Dermis blood vessel endothelial cell (primary cell): Measurements from ENCODE around the gene ZNF169. TPM values are rescaled to one million over a fixed set of nuclear protein-coding genes. Genes with fewer than 3 reads are reported as not detected.
"Not testable (repeated sequence)": the region's sequence is repeated elsewhere in the genome, so short reads cannot be mapped to it uniquely, and the experiment has no call there.

Experiments
- DNase-seq: peaks from one replicate; pipeline ENCODE4 v3.0.0; 2010
- total RNA-seq: library from RNA; depleted of rRNA; stranded (reverse); fragments of >200 nt; gene quantifications from 2 replicates; pipeline ENCODE4 v1.2.3, GENCODE V29; 2014

ZNF169 gene
- total RNA-seq, 1 donor from 2014 or later: 6.3 TPM

DNA sequence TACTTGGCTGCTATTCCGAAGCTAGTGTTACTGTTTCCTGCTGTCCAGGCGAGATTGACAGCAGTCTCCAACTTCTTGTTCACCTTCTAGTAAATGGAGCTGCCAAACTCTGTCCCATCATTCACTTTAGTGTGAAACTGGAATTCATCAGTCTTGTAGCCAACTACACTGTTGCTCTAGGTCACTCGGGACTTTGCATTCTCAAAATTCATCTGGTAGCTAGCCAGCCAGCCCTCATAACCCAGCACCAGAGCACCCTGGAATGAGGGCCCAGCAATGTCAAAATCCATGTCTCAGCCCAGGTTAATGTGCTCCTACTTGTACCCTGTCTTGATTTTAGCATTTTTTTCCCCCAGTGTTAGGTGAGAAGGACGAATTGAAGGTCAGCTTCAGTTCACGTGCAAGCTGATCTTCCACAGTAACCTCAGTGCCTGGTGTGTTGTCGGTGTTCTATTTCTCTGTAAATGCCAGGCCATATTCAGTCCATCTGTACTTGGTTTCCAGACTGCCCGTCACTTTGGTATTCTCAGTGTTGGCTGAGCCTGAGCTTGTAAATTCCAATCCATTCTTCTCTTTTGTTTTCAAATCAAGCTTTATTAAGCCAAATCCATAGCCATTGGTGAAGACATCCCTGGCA is 28.9 kb downstream of the ZNF169 start:
- no peak for DNase-seq

DNA sequence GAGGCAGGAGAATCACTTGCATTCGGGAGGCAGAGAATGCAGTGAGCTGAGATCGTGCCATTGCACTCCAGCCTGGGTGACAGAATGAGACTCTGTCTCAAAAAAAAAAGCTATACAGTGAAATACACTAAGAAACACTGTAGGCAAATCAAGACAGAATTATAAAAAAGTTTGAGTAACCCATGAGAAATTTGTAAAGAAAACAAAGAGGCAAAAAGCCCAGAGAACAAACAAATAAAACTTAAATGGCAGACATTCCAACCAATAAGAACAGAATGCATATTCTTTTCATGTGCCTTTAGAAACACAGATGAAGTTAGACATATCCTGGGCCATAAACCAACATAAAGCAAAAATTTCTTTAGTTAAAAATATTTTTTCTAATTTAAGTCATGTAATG is 30.6 kb downstream of the ZNF169 start:
- no peak for DNase-seq

DNA sequence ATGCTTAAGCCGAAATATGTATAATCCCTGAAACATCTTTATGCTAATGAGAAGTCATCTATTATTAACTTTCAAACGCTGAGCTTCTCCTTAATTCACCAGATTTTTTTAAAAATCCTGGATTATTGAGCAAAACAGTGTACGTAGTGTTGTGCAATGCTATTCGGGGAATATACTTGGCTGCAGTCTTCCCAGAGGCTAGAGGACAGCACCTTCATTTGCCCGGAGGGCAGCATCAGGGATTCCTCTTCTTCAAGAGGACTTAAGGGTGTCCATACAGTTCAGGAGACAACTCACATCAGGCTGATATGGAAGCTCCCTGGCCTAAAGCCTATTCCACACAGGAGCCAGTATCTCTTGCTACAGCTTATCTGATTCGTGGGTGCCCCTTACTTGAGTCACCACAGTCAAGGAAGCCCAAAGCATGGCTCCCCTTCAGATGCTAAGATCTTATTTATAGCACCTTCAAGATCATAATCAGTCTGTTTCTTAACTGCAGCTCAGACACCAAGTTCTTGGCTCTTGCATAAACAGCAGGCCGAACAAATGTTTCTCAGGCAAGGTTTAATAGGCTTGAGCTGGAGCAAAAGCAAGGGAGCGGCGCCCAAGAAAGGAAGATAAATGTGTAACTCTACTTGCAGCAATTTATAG is 40.0 kb downstream of the ZNF169 start:
- DNase-seq: no peak

DNA sequence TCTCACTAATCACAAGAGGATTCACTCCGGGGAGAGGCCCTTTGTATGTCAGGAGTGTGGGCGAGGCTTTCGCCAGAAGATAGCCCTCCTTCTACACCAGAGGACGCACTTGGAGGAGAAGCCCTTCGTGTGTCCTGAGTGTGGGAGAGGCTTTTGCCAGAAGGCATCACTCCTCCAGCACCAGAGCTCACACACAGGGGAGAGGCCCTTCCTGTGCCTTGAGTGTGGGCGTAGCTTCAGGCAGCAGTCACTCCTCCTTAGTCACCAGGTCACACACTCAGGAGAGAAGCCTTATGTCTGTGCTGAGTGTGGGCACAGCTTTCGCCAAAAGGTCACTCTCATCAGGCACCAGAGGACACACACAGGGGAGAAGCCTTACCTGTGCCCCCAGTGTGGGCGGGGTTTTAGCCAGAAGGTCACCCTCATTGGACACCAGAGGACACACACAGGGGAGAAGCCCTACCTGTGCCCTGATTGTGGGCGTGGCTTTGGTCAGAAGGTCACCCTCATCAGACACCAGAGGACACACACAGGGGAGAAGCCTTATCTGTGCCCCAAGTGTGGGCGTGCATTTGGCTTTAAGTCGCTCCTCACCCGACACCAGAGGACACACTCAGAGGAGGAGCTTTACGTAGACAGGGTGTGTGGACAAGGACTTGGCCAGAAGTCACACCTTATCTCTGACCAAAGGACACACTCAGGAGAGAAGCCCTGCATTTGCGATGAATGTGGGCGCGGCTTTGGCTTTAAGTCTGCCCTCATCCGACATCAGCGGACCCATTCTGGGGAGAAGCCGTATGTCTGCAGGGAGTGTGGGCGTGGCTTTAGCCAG is 41.6 kb downstream of the ZNF169 start:
- no peak for DNase-seq

DNA sequence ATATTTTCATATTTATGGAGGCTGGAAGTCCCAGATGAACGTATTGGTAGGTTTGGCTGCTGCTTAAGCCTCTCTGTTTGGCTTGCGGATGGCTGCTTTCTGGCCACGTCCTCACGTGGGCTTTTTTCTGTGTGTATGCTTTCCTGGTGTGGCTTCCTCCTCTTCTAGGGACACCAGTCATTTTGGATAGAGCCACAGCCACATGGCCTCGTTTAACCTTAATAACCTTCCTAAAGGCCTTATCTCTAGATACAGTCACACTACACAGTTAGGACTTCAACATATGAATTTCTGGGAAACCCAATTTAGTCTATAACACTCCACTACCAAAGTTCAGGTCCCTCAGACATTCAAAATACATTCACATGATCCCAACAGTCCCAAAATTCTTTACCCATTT is 42.5 kb downstream of the ZNF169 start:
- DNase-seq: no peak

DNA sequence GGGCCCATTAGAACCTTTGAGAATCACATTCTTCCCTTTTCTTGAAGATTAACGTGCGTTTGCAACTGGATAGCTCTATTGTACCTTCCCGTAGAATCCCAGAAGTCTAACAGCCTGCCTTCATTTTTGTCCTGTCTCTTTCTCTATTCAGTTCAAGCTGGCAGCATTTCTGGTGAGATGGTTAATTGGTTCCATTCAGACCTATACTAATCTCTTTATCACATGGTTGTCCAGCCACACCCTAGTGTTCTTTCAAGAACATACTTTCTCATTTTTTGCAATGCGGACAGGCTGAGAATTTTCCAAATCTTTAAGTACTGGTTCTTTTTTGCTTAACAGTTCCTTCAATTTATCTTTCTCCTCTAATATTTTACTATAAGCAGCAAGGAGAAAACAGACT is 43.3 kb downstream of the ZNF169 start:
- DNase-seq: no peak

DNA sequence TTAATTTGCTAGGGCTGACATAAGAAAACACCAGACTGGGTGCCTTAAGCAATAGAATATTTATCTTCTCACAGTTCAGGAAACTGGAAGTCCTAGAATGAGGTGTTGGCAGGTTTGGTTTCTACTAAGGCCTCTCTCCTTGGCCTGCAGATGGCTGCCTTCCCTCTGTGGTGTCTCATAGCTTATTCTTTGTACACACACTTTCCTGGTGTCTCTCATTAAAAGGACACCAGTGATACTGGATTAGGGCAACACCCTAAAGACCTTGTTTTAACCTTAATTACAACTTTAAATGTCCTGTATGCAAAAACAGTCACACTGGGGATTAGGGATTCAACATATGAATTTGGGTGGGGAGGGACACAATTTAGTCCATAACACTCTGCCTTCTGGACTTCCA is 44.2 kb downstream of the ZNF169 start:
- DNase-seq: no peak

DNA sequence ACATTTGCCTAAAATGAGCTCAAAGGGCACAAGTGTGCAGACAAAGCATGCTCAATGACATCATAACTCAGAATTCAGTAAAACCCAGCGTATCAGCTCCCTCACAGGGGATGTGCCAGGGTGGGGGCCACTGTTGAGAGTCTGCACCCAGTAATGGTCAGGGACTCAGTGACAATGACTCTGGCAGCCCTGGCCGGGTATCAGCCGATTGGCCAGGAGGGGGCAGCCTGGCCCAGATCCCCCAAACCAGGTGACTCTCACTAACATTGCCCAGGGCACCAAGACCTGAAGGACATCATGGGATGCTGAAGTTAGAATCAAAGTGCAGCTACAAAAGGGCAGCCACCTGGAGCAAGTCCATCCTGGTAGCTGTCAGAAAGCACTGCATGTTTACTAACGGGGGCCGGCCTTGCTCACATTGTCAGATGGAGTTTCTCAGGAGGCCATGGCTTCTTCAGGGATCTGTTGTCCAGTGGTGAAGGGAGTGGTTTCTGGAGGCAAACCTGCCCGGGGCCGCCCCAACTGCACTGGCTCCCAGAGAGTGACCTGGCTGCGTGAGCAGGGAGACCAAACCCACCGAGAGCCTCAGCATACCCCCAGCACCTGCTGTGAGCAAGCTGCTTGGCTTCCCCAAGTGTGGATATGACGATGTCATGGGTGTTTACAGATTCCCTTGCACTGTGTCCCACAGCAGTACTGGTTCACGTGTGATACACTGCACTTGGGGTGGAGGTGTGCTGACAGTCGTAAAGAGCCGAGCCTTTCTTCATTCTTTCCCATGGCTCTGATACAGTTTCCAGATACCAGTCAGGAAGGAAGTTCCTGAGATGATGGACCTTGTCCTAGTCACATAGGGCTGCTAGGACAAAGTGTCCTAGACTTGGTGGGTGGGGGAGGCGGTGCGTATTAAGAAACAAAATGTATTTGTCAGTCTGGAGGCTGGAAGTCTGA is 56.2 kb downstream of the ZNF169 start:
- not testable (repeated sequence) for DNase-seq

DNA sequence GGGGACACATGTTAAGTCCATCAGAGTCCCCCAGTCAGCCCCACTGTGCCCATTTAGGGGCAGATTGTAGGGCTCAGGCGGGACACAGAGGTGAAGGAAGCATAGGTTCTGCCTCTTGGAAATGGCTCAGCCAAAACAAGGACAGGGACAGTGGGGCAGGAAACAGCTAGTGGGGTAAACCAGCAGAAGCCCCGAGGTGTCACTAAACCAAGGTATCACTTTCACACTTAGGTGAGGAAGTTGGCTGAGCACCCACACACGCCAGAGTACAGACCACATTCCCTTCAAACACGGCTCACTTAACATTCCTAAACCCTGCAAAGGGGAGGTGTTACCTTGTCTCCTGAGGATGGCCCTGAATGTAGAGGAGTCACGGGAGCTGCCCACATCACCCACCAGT is 57.1 kb downstream of the ZNF169 start:
- not testable (repeated sequence) for DNase-seq

DNA sequence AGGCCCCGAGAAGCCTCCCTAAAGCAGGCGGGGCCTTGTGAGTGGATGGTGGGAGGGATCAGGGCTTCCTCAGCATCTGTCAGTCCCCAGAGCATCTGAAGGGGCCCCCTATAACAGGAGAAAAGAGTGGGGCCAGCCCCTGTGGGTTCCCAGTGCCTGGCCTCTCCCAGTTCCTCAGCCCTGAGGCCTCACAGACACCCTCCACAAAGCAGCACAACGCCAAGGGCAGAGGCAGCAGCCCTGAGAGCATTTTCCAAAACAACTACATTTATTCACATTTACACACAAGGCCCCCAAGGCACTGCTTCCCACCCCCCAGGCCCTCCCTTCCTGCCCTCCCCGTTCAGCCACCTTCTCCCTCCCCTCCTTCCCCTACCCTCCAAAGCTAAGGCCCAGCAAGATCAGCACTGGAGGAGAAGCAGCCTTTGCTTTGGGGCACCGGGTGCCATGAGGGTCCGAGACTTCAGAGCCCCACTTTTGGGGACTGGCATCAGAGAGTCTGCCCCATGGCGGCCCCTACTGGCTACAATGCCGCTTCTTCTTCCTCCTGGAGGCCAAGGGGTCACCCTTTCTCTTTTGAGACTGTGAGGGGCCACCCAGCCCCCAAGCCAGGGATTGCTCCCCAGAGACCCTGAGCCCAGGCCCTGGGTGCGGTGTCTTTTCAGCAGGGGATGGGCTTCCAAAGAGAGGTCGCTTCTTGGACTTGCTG is 59.0 kb downstream of the ZNF169 start:
- not testable (repeated sequence) for DNase-seq

DNA sequence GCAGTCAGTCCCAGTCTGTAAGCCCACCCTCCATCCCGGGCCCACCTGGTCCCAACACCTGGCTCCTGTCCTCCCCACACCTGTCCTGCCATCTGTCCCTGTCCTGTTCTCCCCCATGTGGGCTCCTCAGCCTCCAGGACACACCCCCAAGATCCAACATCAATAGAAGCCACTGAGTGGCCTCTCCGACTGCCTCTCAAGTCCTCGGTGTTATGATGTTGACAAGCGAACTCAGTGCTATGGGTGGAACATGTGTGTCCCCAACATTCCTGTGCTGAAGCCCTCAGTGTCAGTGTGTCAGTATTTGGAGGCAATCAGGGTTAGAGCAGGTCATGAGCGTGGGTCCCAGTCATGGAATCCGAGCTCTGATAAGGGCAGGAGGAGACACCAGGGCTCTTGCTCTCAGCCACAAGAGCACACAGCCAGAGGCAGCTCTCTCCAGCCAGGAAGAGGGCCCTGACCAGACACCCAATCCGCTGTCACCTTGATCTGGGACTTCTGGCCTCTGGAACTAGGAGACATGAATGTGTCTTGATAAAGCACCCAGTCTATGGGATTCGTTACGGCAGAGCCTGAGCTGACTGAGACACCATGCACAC is 63.3 kb downstream of the ZNF169 start:
- not testable (repeated sequence) for DNase-seq

DNA sequence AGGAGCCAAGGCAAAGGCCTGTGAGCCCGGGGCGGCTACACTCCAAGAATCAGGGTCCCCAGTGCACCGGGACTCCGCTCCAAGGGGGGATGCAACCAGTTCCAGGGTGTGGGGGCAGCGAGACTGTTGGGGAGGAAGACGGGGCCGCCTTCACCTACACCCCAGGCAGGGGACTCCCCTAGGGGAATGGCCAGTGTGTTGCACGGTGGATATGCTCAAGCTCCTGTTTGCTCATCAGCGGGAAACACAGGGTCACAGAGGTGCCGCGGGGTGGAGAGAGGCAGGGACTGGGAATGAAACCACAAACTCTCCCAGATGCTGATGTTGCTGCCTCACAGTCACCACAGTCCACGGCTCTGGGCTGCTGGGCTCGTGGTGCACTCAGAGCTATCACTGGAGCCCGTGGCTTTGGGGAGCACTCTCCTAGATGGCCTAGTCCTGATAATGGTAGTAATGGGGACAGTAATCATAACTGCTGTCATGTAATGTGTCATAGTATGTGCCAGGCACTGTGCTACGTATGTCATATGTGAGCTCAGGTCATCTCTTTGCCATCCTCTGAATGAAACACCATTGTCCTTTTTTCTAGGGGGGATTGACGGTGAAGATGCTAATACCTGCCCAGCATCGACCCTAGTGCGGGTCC is 64.2 kb downstream of the ZNF169 start:
- DNase-seq: not testable (repeated sequence)

DNA sequence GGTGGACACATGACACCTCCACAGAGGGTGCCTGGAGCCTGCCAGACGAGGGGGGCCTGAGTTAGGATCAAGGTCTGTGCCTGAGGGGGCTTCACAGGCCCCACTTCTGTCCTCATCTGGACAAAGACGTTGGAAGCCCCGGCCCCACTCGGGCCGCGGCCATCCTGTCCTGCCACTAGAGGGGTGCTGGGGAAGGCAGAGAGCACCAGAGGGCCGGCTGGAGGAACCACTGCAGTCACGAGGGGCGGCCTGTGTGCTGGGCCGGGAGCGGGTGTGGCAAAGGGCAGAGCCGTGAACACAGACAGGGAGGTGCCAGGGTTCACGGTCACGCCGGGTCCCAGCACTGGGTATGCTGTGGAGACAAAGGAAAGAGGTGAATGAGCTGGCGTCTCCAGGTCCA is 66.5 kb downstream of the ZNF169 start:
- DNase-seq: not testable (repeated sequence)

DNA sequence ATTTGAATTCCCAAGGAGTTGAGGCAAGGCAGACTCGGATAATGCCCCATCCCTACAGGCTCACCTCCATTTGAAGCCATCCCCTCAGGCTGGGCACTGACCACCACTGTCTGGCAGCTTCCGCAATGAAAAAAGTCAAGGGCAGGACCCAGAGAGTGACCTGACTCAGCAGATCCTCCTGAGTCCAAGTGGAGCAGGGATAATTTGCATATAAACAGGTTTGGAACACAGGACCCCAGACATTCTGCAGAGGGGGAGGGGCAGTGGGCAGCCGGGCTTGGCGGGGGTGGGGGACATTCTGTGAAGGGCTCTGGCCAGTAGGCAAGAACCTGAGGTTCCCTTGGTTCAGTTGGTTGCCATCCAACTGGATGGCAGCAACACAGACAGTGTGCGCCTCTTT is 69.4 kb downstream of the ZNF169 start, which contains the start of gene NUTM2F:
NUTM2F (minus strand) TSS at position 101 of the 400 bp plus-strand sequence; CDS start at position 80, 21 bp downstream.
- not testable (repeated sequence) for DNase-seq

DNA sequence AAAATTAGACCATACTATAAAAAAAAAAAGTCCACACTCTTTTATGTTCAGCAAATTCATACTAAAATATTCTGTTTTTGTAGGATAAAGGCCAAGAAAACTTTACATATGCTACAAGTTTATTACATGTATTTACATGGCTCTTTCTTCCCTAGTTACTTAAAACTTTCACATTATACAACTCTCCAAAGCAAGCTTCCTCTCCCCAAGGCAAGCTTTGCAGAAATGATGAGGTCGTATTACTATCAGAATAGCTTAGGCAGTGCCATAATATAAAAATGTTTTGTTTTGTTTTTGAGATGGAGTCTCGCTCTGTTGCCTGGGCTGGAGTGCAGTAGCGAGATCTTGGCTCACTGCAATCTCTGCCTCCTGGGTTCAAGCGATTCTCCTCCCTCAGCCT is 77.3 kb downstream of the ZNF169 start:
- DNase-seq: not testable (repeated sequence)

DNA sequence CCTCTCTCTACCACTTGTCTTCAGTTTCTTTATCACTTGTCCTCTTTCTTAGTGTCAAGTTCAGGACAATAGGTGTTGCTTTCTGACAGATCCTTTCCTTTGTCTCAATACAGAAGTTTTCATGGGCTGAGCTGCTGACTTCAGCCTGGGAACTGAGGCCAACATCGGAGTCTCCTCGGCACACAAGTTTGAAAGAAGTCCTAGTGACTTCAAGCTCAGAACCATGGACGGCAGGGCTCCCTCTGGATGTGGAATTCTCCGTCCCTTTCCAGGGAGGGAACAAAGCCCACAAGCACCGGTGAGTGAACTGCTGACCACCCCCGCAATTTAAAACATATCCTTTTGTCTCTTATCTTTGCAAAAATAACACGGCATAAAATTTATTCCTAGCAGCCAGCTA is 79.6 kb downstream of the ZNF169 start:
- not testable (repeated sequence) for DNase-seq

DNA sequence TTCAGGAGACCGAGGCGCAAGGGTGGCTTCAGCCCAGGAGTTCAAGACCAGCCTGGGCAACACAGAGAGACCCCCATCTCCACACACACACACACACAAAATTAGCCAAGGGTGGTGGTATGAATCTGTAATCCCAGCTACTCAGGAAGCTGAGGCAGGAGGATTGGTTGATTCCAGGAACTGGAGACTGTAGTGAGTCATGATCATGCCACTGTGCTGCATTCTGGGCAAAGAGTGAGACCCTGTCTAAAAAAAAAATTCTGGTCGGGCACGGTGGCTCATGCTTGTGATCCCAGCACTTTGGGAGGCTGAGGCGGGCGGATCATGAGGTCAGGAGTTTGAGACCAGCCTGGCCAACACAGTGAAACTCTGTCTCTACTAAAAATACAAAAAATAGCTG is 80.6 kb downstream of the ZNF169 start:
- not testable (repeated sequence) for DNase-seq

DNA sequence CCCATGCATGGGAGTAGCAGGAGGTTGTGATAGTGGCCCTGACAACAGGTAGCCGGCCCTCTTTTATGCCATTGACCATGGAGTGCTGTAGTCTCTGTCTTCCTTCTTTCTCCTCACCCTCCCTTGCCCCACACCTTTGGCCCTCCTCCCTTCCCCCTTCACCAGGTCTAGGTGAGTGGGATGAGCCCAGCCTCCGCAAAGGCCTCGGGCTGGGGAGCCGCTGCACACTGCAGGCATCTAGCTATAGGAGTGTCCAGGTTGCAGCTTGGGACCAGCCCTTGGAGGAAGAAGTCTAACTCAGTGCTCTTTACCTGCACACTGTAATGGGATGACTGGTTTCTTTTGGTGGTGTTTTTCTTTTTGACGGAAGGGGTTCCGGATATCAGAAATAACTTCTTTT is 81.7 kb downstream of the ZNF169 start:
- not testable (repeated sequence) for DNase-seq

DNA sequence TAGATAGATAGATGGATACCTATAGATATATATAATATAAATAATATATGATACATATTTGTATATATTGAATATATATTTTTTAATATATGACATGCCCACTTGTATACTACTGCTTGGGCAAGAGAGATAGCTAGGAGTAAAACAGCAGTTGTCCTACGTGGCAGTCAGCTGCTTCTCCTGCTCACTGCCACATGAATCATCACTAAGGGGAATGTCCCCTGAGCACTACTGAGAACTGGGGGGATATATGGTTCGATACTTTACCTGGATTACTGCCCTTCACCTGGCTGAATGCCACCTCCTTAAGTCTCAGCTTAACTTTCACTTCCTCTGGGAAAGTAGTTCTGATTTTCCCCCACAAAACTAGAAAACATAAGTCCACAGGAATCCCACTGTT is 82.6 kb downstream of the ZNF169 start:
- not testable (repeated sequence) for DNase-seq

DNA sequence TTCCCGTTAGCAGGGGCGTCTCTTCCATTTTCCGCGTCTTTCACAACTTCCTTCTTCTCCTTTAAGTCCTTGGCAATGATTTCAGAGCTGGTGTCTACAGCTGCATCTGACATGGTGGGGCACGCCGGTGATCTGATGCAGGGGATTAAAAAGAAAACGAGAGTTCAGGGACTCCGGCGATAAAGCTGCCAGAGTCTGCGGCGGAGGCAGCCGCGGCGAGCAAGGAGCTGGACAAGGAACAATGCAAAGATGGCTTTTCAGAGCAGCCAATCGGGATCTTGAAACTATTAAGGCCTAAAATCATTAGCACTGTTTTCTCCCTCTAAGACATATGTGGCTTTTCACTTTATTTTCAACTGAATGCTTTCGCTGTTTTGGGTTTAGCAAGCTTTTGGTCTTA is 88.4 kb downstream of the ZNF169 start:
- DNase-seq: not testable (repeated sequence)

DNA sequence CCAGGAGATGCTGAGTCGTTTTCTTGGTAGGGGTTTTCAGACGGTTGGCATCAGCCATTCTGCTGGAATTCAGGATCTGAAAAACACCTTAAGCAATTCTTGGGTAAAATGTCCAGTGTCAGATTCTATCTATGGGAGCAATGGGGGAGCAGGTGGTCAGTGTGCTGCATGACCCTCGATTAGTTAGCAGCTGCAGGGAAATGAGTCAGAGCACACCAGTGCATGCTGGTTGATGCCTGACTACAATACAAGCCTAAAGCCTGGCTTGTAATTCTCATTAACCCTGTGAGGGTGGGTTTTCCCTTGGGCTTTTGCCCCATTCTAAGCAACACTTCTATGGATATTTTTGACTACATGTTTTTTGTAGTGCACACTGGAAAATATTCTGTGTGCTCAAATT is 89.7 kb downstream of the ZNF169 start:
- not testable (repeated sequence) for DNase-seq
